Keratinocyte (primary cell): Measurements from ENCODE around the gene CADM3. TPM values are rescaled to one million over a fixed set of nuclear protein-coding genes. Genes with fewer than 3 reads are reported as not detected.
A peak's percentile ranks its signal among the peaks of the same experiment; 100 is the strongest.

ENCODE experiments used
- DNase-seq: peaks from one replicate; pipeline ENCODE4 v3.0.0-alpha.2; 2011; ENCODE audit warnings: low read depth, missing footprints, low spot score
- FAIRE-seq: peaks from 2 replicates; lab custom pipeline; 2011; peaks lifted over from hg19 to GRCh38; lab: Jason Lieb, UNC
- H2AFZ ChIP-seq: 2 replicates; pipeline ENCODE4 v1.6.0; 2012; ENCODE audit warnings: low read length, control low read depth, inconsistent platforms; ENCODE audit not compliant: control insufficient read depth
- H3K27ac ChIP-seq: 2 replicates; pipeline ENCODE4 v1.5.1; 2011; ENCODE audit warnings: low read length; ENCODE audit not compliant: control insufficient read depth, insufficient read depth
- H3K27me3 ChIP-seq: 3 replicates; pipeline ENCODE4 v1.6.0; 2011; ENCODE audit warnings: low read length; ENCODE audit not compliant: control insufficient read depth, insufficient read depth; ENCODE audit errors: extremely low read depth
- H3K36me3 ChIP-seq, 2 experiments: 2 replicates in 1 of 2; 3 replicates in 1 of 2; pipeline ENCODE4 v1.5.1; 2011; ENCODE audit warnings: low read length in 2 of 2, mild to moderate bottlenecking in 1 of 2; ENCODE audit not compliant: control insufficient read depth in 2 of 2, insufficient read depth in 2 of 2; ENCODE audit errors: extremely low read depth in 1 of 2
- H3K4me1 ChIP-seq: 3 replicates; pipeline ENCODE4 v1.5.1; 2011; ENCODE audit warnings: low read length; ENCODE audit not compliant: control insufficient read depth, insufficient read depth; ENCODE audit errors: extremely low read depth
- H3K4me2 ChIP-seq: 3 replicates; pipeline ENCODE4 v1.6.0; 2011; ENCODE audit warnings: low read depth, low read length; ENCODE audit not compliant: control insufficient read depth, insufficient read depth; ENCODE audit errors: extremely low read depth
- H3K4me3 ChIP-seq, 3 experiments: fragments of 200-600 bp in 1 of 3; sonication (generic) in 1 of 3; 2 replicates in 2 of 3; 3 replicates in 1 of 3; pipeline ENCODE4 v1.5.1; 2011 to 2016; ENCODE audit warnings: low read length in 3 of 3, mild to moderate bottlenecking in 3 of 3, control low read depth in 2 of 3, inconsistent platforms in 1 of 3, low read depth in 1 of 3, mixed read lengths in 1 of 3, mixed run types in 1 of 3, moderate library complexity in 1 of 3; ENCODE audit not compliant: control insufficient read depth in 2 of 3, insufficient read depth in 2 of 3; ENCODE audit errors: extremely low read depth in 1 of 3
- H3K79me2 ChIP-seq: 2 replicates; pipeline ENCODE4 v1.6.0; 2012; ENCODE audit warnings: low read length; ENCODE audit not compliant: control insufficient read depth, insufficient read depth
- H3K9ac ChIP-seq: 3 replicates; pipeline ENCODE4 v1.6.0; 2011; ENCODE audit warnings: low read length; ENCODE audit not compliant: control insufficient read depth, insufficient read depth; ENCODE audit errors: extremely low read depth
- H3K9me1 ChIP-seq: 3 replicates; pipeline ENCODE4 v1.6.0; 2011; ENCODE audit warnings: low read length; ENCODE audit not compliant: control insufficient read depth, insufficient read depth; ENCODE audit errors: extremely low read depth
- H3K9me3 ChIP-seq: 2 replicates; pipeline ENCODE4 v1.5.1; 2012; ENCODE audit warnings: low read depth, low read length; ENCODE audit not compliant: control insufficient read depth
- H4K20me1 ChIP-seq: 3 replicates; pipeline ENCODE4 v1.6.0; 2011; ENCODE audit warnings: low read length; ENCODE audit not compliant: control insufficient read depth, insufficient read depth; ENCODE audit errors: extremely low read depth
- EZH2 ChIP-seq: IDR thresholded peaks from one replicate; pipeline ENCODE4 v1.6.1; 2012; ENCODE audit warnings: inconsistent platforms, mild to moderate bottlenecking, low read length, moderate library complexity
- dilution Hi-C: fragments of 300-500 bp; cut with MboI; formaldehyde crosslinking; loops from one replicate; pipeline ENCODE4 v1.7.0; 2020; ENCODE audit warnings: low sequenced_read_pairs; ENCODE audit not compliant: extremely low pct_ligation_motif_present
- polyA plus RNA-seq, 5 experiments: library from polyadenylated mRNA; depleted of rRNA in 3 of 5; stranded (reverse) in 3 of 5; stranded (forward) in 1 of 5; unstranded in 1 of 5; fragments of >200 nt; gene quantifications; 1 replicate in 1 of 5; 2 replicates in 3 of 5; 3 replicates in 1 of 5; pipeline versions ENCODE4 v1.2.1 to v1.2.3, GENCODE V29; 2011 to 2012; ENCODE audit warnings: missing spikeins in 2 of 5, low read depth in 1 of 5, low replicate concordance in 1 of 5
- TF ChIP-seq, protein P1 (sequence below), 3 experiments: IDR thresholded peaks in 1 of 3; conservative IDR thresholded peaks in 1 of 3; optimal IDR thresholded peaks in 1 of 3; 2 replicates in 2 of 3; 3 replicates in 1 of 3; pipeline versions ENCODE3 to v1.5.1; 2011; ENCODE audit warnings: low read length in 3 of 3, mild to moderate bottlenecking in 3 of 3, moderate library complexity in 2 of 3, control low read depth in 1 of 3, inconsistent platforms in 1 of 3; ENCODE audit not compliant: insufficient read depth in 2 of 3; ENCODE audit errors: extremely low read depth in 1 of 3

Gene CADM3
- polyA plus RNA-seq, 1 donor (not counting 4 experiments of a cell fraction or from before 2014, with no cell fraction given), result not detected

DNA sequence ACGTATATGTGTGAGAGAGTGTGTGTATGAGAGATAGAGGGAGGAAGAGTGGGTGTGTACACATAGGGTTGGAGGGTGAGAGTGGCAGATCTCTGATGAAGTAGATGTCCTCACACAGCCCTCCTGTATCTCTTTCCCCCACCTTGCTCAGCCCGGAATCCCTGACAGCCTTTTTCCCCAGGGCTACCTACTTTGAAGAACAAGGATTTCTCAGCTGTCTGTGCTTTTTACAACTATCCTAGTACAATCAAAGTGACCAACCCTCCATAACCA lies 29.1 kb upstream of the CADM3 start:
- TF ChIP-seq EZH2, result no peak
- TF ChIP-seq, protein P1, sequence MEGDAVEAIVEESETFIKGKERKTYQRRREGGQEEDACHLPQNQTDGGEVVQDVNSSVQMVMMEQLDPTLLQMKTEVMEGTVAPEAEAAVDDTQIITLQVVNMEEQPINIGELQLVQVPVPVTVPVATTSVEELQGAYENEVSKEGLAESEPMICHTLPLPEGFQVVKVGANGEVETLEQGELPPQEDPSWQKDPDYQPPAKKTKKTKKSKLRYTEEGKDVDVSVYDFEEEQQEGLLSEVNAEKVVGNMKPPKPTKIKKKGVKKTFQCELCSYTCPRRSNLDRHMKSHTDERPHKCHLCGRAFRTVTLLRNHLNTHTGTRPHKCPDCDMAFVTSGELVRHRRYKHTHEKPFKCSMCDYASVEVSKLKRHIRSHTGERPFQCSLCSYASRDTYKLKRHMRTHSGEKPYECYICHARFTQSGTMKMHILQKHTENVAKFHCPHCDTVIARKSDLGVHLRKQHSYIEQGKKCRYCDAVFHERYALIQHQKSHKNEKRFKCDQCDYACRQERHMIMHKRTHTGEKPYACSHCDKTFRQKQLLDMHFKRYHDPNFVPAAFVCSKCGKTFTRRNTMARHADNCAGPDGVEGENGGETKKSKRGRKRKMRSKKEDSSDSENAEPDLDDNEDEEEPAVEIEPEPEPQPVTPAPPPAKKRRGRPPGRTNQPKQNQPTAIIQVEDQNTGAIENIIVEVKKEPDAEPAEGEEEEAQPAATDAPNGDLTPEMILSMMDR (optimal IDR thresholded peaks at IDR 0.05 in 1 of 3, IDR thresholded peaks at IDR 0.05 in 1 of 3, conservative IDR thresholded peaks at IDR 0.05 in 1 of 3; ENCODE audit: extremely low read depth in 1 of 3, insufficient read depth in 2 of 3, low read length in 3 of 3), result no peak
- Histone ChIP-seq H4K20me1 (no peaks in the 10 kb centered on the region), H3K9me1 (no peaks in the 10 kb centered on the region), H3K79me2 (no peaks in the 10 kb centered on the region), H3K9ac (no peak overlapping the region), H3K4me1 (no peaks in the 10 kb centered on the region), H3K36me3 (no peaks in the 10 kb centered on the region), H3K27me3 (peaks cover 23% of the 10 kb centered on the region), H2AFZ (no peak overlapping the region), H3K4me3 (no peak overlapping the region), H3K9me3 (no peaks in the 10 kb centered on the region), H3K27ac (no peak overlapping the region), H3K4me2 (peak overlapping the region; percentile 66)
- dilution Hi-C loops, result no loop called here
- FAIRE-seq, result no peak
- no peak for DNase-seq

GRCh38 chr1:159142726-159143510 lies 28.5 kb upstream of the CADM3 start:
- H3K4me1 ChIP-seq, result no peaks in the 10 kb centered on the region
- no peaks in the 10 kb centered on the region for H3K9me1 ChIP-seq
- no peak overlapping the region for H2AFZ ChIP-seq
- no peaks in the 10 kb centered on the region for H3K36me3 ChIP-seq
- DNase-seq (no peak), FAIRE-seq (no peak)
- dilution Hi-C loops, result no loop called here
- H3K79me2 ChIP-seq, result no peaks in the 10 kb centered on the region
- no peak overlapping the region for H3K4me3 ChIP-seq
- H4K20me1 ChIP-seq, result no peaks in the 10 kb centered on the region
- TF ChIP-seq EZH2, result no peak
- TF ChIP-seq, protein P1 (optimal IDR thresholded peaks at IDR 0.05 in 1 of 3, IDR thresholded peaks at IDR 0.05 in 1 of 3, conservative IDR thresholded peaks at IDR 0.05 in 1 of 3; ENCODE audit: extremely low read depth in 1 of 3, insufficient read depth in 2 of 3, low read length in 3 of 3), result no peak
- peaks cover 23% of the 10 kb centered on the region for H3K27me3 ChIP-seq
- no peak overlapping the region for H3K4me2 ChIP-seq
- H3K9ac ChIP-seq, result no peak overlapping the region
- H3K27ac ChIP-seq, result no peak overlapping the region
- no peaks in the 10 kb centered on the region for H3K9me3 ChIP-seq
